Measurements from ENCODE around the gene CDC6.
"Not testable (repeated sequence)": the region's sequence is repeated elsewhere in the genome, so short reads cannot be mapped to it uniquely, and the experiment has no call there.

The CDC6 gene

GRCh38 chr17:40287159-40287493 is 553 bp upstream of the CDC6 start:
- no peak for DNase-seq (ENCODE audit: low read depth)

- peak; percentile 89 for DNase-seq (ENCODE audit: low read depth)
Observed at GRCh38 chr17:40290629-40291280, 3.1 kb downstream of the CDC6 start.

- DNase-seq (ENCODE audit: low read depth): no peak
Observed at GRCh38 chr17:40291281-40291664, 3.6 kb downstream of the CDC6 start.

- no peak for DNase-seq (ENCODE audit: low read depth)
Observed at GRCh38 chr17:40293363-40293762, 5.7 kb downstream of the CDC6 start.

- DNase-seq (ENCODE audit: low read depth): no peak
Observed at GRCh38 chr17:40295488-40296436, 8.1 kb downstream of the CDC6 start.

- no peak for DNase-seq (ENCODE audit: low read depth)
Observed at GRCh38 chr17:40297511-40297910, 9.8 kb downstream of the CDC6 start.

- DNase-seq (ENCODE audit: low read depth): no peak
Observed at GRCh38 chr17:40298726-40299125, 11.0 kb downstream of the CDC6 start.

GRCh38 chr17:40299159-40299757 is 11.6 kb downstream of the CDC6 start:
- not testable (repeated sequence) for DNase-seq (ENCODE audit: low read depth)

- peak; percentile 30 for DNase-seq (ENCODE audit: low read depth)
Observed at GRCh38 chr17:40301315-40301714, 13.6 kb downstream of the CDC6 start.

- peak; percentile 69 for DNase-seq (ENCODE audit: low read depth)
Observed at GRCh38 chr17:40303009-40303657, 15.5 kb downstream of the CDC6 start.

- DNase-seq (ENCODE audit: low read depth): peak; percentile 41
Observed at GRCh38 chr17:40303708-40304551, 16.3 kb downstream of the CDC6 start.

GRCh38 chr17:40304552-40304863 is 16.8 kb downstream of the CDC6 start:
- peak; percentile 38 for DNase-seq (ENCODE audit: low read depth)

GRCh38 chr17:40304866-40305265 is 17.2 kb downstream of the CDC6 start:
- not testable (repeated sequence) for DNase-seq (ENCODE audit: low read depth)

GRCh38 chr17:40306395-40306794 is 18.7 kb downstream of the CDC6 start:
- no peak for DNase-seq (ENCODE audit: low read depth)

- DNase-seq (ENCODE audit: low read depth): no peak
Observed at GRCh38 chr17:40307001-40307730, 19.5 kb downstream of the CDC6 start.

GRCh38 chr17:40307740-40308239 is 20.1 kb downstream of the CDC6 start:
- DNase-seq (ENCODE audit: low read depth): no peak

GRCh38 chr17:40309031-40309948 is 21.6 kb downstream of the CDC6 start, which contains the start of gene RARA:
Gene RARA (plus strand): TSS chr17:40309180. CDS start chr17:40331219, 22,039 bp downstream.
- no peak for DNase-seq (ENCODE audit: low read depth)

GRCh38 chr17:40309949-40310510 is 22.4 kb downstream of the CDC6 start:
- no peak for DNase-seq (ENCODE audit: low read depth)

GRCh38 chr17:40310882-40311391 is 23.3 kb downstream of the CDC6 start:
- no peak for DNase-seq (ENCODE audit: low read depth)

Data from ELR (cell line).